CD4-positive, alpha-beta T cell (primary cell): ENCODE measurements around the gene COBL. TPM values are rescaled to one million over a fixed set of nuclear protein-coding genes. Genes with fewer than 3 reads are reported as not detected.

ENCODE experiments used
- ATAC-seq: fragments of 200-7000 bp; cut with Tn5 transposase; one replicate; pipeline ENCODE4 v1.10.0; 2022; ENCODE audit warnings: mild to moderate bottlenecking; ENCODE audit not compliant: poor library complexity
- CTCF ChIA-PET: fragments of 350-600 bp; sonication (Branson Sonifier 250); formaldehyde crosslinking; loops from one replicate; lab custom pipeline; 2021; ENCODE audit warnings: antibody characterized with exemption, inconsistent platforms; lab: Charles Lee
- POLR2A ChIA-PET: fragments of 350-600 bp; sonication (Branson Sonifier 250); formaldehyde crosslinking; loops from one replicate; lab custom pipeline; 2021; ENCODE audit warnings: antibody characterized with exemption, inconsistent platforms; lab: Charles Lee
- DNase-seq, 14 experiments: peaks; one replicate each; pipeline ENCODE4 v3.0.0-alpha.2; 2013 to 2020; ENCODE audit warnings: mixed read lengths in 2 of 14
- H3K27ac ChIP-seq, 2 donors: one replicate each; pipeline versions ENCODE4 v1.5.1 to v1.7.0; 2013; ENCODE audit warnings: low read length in 2 of 2, low read depth in 1 of 2, mild to moderate bottlenecking in 1 of 2
- H3K27me3 ChIP-seq, 2 experiments: 1 replicate in 1 of 2; 2 replicates in 1 of 2; pipeline versions ENCODE4 v1.6.1 to v1.7.0; 2013; ENCODE audit warnings: low read length in 2 of 2, control low read depth in 1 of 2, mild to moderate bottlenecking in 1 of 2, moderate library complexity in 1 of 2; ENCODE audit not compliant: insufficient read depth in 2 of 2, control insufficient read depth in 1 of 2
- H3K36me3 ChIP-seq: one replicate; pipeline ENCODE4 v1.6.1; 2013; ENCODE audit warnings: low read length, control low read depth; ENCODE audit not compliant: insufficient read depth
- H3K4me1 ChIP-seq: one replicate; pipeline ENCODE4 v1.6.1; 2013; ENCODE audit warnings: low read length, control low read depth; ENCODE audit not compliant: insufficient read depth
- H3K4me3 ChIP-seq: one replicate; pipeline ENCODE4 v1.5.1; 2013; ENCODE audit warnings: mild to moderate bottlenecking, low read length, moderate library complexity
- H3K9me3 ChIP-seq, 2 experiments: 1 replicate in 1 of 2; 2 replicates in 1 of 2; pipeline versions ENCODE4 v1.6.1 to v1.7.0; 2013; ENCODE audit warnings: low read length in 2 of 2, mild to moderate bottlenecking in 2 of 2, control low read depth in 1 of 2, moderate library complexity in 1 of 2; ENCODE audit not compliant: control insufficient read depth in 1 of 2, insufficient read depth in 1 of 2
- H3K27ac Mint-ChIP-seq: one replicate; pipeline ENCODE4 v1.8.0; 2020; ENCODE audit warnings: mixed read lengths
- H3K27me3 Mint-ChIP-seq: one replicate; pipeline ENCODE4 v1.8.0; 2021; ENCODE audit warnings: mixed read lengths
- H3K36me3 Mint-ChIP-seq: one replicate; pipeline ENCODE4 v1.8.0; 2021; ENCODE audit warnings: low read depth, mixed read lengths
- H3K4me1 Mint-ChIP-seq: one replicate; pipeline ENCODE4 v1.8.0; 2021; ENCODE audit warnings: low read depth, mixed read lengths
- H3K4me3 Mint-ChIP-seq: one replicate; pipeline ENCODE4 v1.8.0; 2020; ENCODE audit warnings: mild to moderate bottlenecking, mixed read lengths
- H3K9me3 Mint-ChIP-seq: one replicate; pipeline ENCODE4 v1.8.0; 2020; ENCODE audit warnings: mixed read lengths
- intact Hi-C, 2 experiments: fragments of 100-400 bp; cut with DNase I in 1 of 2; cut with micrococcal nuclease in 1 of 2; formaldehyde crosslinking; loops; one replicate each; pipeline versions ENCODE4 v1.15.1 to v1.9.0; 2023 to 2025; cut with DNase I, micrococcal nuclease
- total RNA-seq, 174 experiments: library from RNA in 2 of 174; stranded (reverse) in 2 of 174; gene quantifications; one replicate each; pipeline ENCODE4 v1.2.3 and lab custom pipeline; 2021 to 2026
- TF ChIP-seq, protein P1 (sequence below): fragments of 200-600 bp; IDR thresholded peaks from one replicate; pipeline ENCODE4 v1.8.0; 2022; ENCODE audit warnings: antibody characterized with exemption, mild to moderate bottlenecking

The COBL gene
- total RNA-seq, 2 experiments from 2014 or later, result not detected

DNA sequence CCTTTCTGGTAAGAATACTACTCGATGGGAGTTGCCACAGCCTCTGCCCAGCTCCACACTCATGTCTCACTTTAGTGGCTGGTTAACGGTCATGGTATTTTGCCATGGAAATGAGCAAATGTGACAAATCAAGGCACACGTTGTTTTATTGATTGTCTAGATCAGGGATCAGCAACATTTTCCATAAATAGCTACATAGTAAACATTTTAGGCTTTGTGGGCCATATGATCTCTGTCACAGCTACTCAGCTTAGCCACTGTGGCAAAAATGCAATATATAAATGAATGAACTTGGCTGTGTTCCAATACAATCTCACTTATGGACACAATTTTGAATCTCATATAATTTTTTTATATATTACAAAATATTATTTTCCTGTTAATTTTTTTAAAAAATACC lies 76.9 kb downstream of the COBL start:
- H3K27me3 ChIP-seq, result no peaks in the 10 kb centered on the region
- ATAC-seq (no peak), DNase-seq (no peak)
- H3K4me1 ChIP-seq, result no peaks in the 10 kb centered on the region
- Mint-ChIP-seq H3K9me3 (no peaks in the 10 kb centered on the region), H3K4me3 (no peak overlapping the region), H3K27me3 (no peaks in the 10 kb centered on the region), H3K36me3 (no peaks in the 10 kb centered on the region), H3K27ac (no peak overlapping the region), H3K4me1 (no peaks in the 10 kb centered on the region)
- ChIA-PET CTCF (no interaction called here), POLR2A (interaction anchor here (0.7 kb wide), 1 partner anchor 765 kb away, joined by 3 read pairs; no protein-coding TSS in a partner anchor)
- H3K9me3 ChIP-seq, result peaks cover 0 to 3% of the 10 kb centered on the region in 2 experiments
- TF ChIP-seq, protein P1, sequence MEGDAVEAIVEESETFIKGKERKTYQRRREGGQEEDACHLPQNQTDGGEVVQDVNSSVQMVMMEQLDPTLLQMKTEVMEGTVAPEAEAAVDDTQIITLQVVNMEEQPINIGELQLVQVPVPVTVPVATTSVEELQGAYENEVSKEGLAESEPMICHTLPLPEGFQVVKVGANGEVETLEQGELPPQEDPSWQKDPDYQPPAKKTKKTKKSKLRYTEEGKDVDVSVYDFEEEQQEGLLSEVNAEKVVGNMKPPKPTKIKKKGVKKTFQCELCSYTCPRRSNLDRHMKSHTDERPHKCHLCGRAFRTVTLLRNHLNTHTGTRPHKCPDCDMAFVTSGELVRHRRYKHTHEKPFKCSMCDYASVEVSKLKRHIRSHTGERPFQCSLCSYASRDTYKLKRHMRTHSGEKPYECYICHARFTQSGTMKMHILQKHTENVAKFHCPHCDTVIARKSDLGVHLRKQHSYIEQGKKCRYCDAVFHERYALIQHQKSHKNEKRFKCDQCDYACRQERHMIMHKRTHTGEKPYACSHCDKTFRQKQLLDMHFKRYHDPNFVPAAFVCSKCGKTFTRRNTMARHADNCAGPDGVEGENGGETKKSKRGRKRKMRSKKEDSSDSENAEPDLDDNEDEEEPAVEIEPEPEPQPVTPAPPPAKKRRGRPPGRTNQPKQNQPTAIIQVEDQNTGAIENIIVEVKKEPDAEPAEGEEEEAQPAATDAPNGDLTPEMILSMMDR, result no peak
- intact Hi-C loops, result no loop called here
- H3K36me3 ChIP-seq, result no peaks in the 10 kb centered on the region
- H3K27ac ChIP-seq, result no peak overlapping the region
- no peak overlapping the region for H3K4me3 ChIP-seq

DNA sequence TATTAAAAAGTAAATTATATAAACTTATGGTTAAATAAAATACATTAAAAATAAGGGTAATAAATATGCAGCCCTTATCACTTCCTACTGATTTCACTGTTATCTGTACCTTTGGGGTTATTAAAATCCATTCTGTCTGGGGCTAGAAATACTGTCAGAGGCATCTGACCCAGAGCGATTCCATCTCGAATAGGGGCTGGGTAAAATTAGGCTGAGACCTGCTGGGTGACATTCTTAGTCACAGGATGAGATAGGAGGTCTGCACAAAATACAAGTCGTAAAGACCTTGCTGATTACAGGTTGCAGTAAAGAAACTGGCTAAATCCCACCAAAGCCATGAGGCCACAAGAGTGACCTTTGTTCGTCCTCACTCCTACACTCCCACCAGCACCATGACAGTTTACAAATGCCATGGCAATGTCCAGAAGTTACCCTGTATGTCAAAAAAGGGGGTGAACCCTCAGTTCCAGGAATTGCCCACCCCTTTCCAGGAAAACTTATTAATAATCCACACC lies 77.6 kb downstream of the COBL start:
- ChIA-PET CTCF (no interaction called here), POLR2A (interaction anchor here (0.7 kb wide), 1 partner anchor 765 kb away, joined by 3 read pairs; no protein-coding TSS in a partner anchor)

DNA sequence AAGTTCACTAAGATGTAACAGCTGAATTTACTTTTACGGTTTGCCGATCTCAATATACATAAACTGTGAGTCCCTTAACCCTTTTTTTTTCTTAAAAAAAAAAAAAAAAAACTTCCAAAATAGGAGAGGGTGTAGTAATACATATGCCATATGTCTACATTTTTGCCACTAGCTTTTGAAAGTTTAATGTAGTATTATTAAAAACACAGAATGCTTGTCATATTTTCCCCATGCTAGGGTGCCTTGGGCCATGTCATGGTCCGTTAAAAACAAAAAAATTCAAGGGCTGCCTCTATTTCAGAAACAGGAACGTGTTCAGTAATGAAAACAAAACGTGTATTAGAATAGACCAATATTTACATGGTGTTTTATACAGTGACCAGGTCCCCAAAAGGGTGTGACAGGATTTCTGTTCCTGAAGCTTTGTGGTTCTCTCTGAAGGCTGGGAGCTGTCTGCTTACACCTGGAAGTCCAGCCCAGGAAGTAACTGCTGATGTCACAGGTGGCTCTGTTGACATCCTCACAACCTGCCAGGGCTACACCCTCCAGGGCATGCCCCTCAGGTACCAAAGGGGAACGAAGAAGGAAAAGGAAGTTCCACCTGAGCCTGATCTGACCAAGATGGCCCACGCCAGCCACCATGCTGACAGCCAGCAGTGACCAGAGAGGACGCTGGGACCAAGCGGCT lies 79.0 kb downstream of the COBL start:
- no peaks in the 10 kb centered on the region for H3K27me3 Mint-ChIP-seq
- DNase-seq (no peak), ATAC-seq (no peak)
- Histone ChIP-seq H3K27me3 (no peaks in the 10 kb centered on the region), H3K4me1 (no peaks in the 10 kb centered on the region), H3K36me3 (no peaks in the 10 kb centered on the region), H3K4me3 (no peak overlapping the region), H3K9me3 (peaks cover 0 to 3% of the 10 kb centered on the region in 2 experiments), H3K27ac (no peak overlapping the region)
- H3K36me3 Mint-ChIP-seq, result no peaks in the 10 kb centered on the region
- no peaks in the 10 kb centered on the region for H3K9me3 Mint-ChIP-seq
- CTCF ChIA-PET, result interaction anchor here (0.6 kb wide), 1 partner anchor 1233 kb away, joined by 3 read pairs; no protein-coding TSS in a partner anchor
- POLR2A ChIA-PET, result no interaction called here
- no peak overlapping the region for H3K27ac Mint-ChIP-seq
- TF ChIP-seq, protein P1, result no peak
- no peak overlapping the region for H3K4me3 Mint-ChIP-seq
- intact Hi-C loops, result no loop called here
- H3K4me1 Mint-ChIP-seq, result no peaks in the 10 kb centered on the region

More for the DNA sequence above, 77.6 kb downstream of the COBL start:
- TF ChIP-seq, protein P1, result no peak
- no peak overlapping the region for H3K4me3 Mint-ChIP-seq
- H3K27me3 ChIP-seq, result no peaks in the 10 kb centered on the region
- H3K9me3 Mint-ChIP-seq, result no peaks in the 10 kb centered on the region
- no peaks in the 10 kb centered on the region for H3K36me3 Mint-ChIP-seq
- no peaks in the 10 kb centered on the region for H3K36me3 ChIP-seq
- no peak for DNase-seq
- no peak overlapping the region for H3K27ac ChIP-seq
- no peaks in the 10 kb centered on the region for H3K27me3 Mint-ChIP-seq
- no peaks in the 10 kb centered on the region for H3K4me1 Mint-ChIP-seq
- intact Hi-C loops, result no loop called here
- no peak for ATAC-seq
- H3K27ac Mint-ChIP-seq, result no peak overlapping the region
- H3K9me3 ChIP-seq, result peaks cover 0 to 3% of the 10 kb centered on the region in 2 experiments
- H3K4me3 ChIP-seq, result no peak overlapping the region
- no peaks in the 10 kb centered on the region for H3K4me1 ChIP-seq
